Panc1 (cell line): ENCODE data around the gene YAE1. TPM values are rescaled to one million over a fixed set of nuclear protein-coding genes. Genes with fewer than 3 reads are reported as not detected.

Experiments used
- ATAC-seq: fragments of 200-7000 bp; cut with Tn5 transposase; 2 replicates; pipeline ENCODE4 v1.9.1; 2020; ENCODE audit warnings: mild to moderate bottlenecking, moderate library complexity
- BruUV-seq: library from RNA; stranded (reverse); fragments of 400-500 nt; replicated peaks from 2 replicates; lab custom pipeline; 2021; lab: Mats Ljungman, UMichigan
- CTCF ChIA-PET: fragments of 300-600 bp; sonication (Branson Sonifier 250); formaldehyde crosslinking; loops from one replicate; lab custom pipeline; 2022; ENCODE audit warnings: antibody characterized with exemption; lab: Charles Lee
- POLR2A ChIA-PET: fragments of 300-600 bp; sonication (Branson Sonifier 250); formaldehyde crosslinking; loops from one replicate; lab custom pipeline; 2022; ENCODE audit warnings: antibody characterized with exemption; lab: Charles Lee
- DNase-seq: peaks from one replicate; pipeline ENCODE4 v3.0.0-alpha.2; 2010; ENCODE audit warnings: low read depth, low spot score
- H3K27ac ChIP-seq: 2 replicates; pipeline ENCODE4 v1.5.1; 2011; ENCODE audit warnings: mild to moderate bottlenecking, low read length, inconsistent platforms
- H3K27me3 ChIP-seq: fragments of 200-500 bp; sonication (Bioruptor generic); 2 replicates; pipeline ENCODE4 v1.6.0; 2014; ENCODE audit warnings: low read length, inconsistent platforms; ENCODE audit not compliant: control insufficient read depth, insufficient read depth
- H3K36me3 ChIP-seq: fragments of 200-500 bp; sonication (Bioruptor generic); 2 replicates; pipeline ENCODE4 v1.5.1; 2014; ENCODE audit warnings: inconsistent platforms, mild to moderate bottlenecking, low read length, moderate library complexity; ENCODE audit not compliant: control insufficient read depth, insufficient read depth
- H3K4me1 ChIP-seq: 2 replicates; pipeline ENCODE4 v1.5.1; 2011; ENCODE audit warnings: inconsistent platforms, mild to moderate bottlenecking, low read length, moderate library complexity; ENCODE audit not compliant: control insufficient read depth, insufficient read depth
- H3K4me3 ChIP-seq, 2 experiments: 2 replicates each; pipeline ENCODE4 v1.5.1; 2011 to 2012; ENCODE audit warnings: low read depth in 2 of 2, low read length in 2 of 2, mild to moderate bottlenecking in 2 of 2, inconsistent platforms in 1 of 2, moderate library complexity in 1 of 2
- H3K9me3 ChIP-seq: fragments of 200-500 bp; sonication (Bioruptor generic); 2 replicates; pipeline ENCODE4 v1.5.1; 2014; ENCODE audit warnings: low read depth, mild to moderate bottlenecking, inconsistent platforms, low read length, moderate library complexity; ENCODE audit not compliant: control insufficient read depth, insufficient read depth
- CTCF ChIP-seq: fragments of 450-650 bp; IDR thresholded peaks from 2 replicates; pipeline ENCODE4 v1.5.1; 2017; ENCODE audit warnings: mild to moderate bottlenecking
- POLR2AphosphoS5 ChIP-seq: IDR thresholded peaks from 2 replicates; pipeline ENCODE4 v1.6.1; 2012; ENCODE audit warnings: mild to moderate bottlenecking, low read depth, low read length, moderate library complexity
- REST ChIP-seq, 2 experiments: IDR thresholded peaks; 2 replicates each; pipeline ENCODE4 v1.6.1; 2011 to 2012; ENCODE audit warnings: low read depth in 2 of 2, control low read depth in 1 of 2, low read length in 1 of 2, mild to moderate bottlenecking in 1 of 2, moderate library complexity in 1 of 2; ENCODE audit not compliant: insufficient read depth in 1 of 2
- SIN3A ChIP-seq: IDR thresholded peaks from 2 replicates; pipeline ENCODE4 v1.6.1; 2012; ENCODE audit warnings: low read depth, mild to moderate bottlenecking, low read length, moderate library complexity, borderline replicate concordance; ENCODE audit not compliant: insufficient read depth
- TCF7L2 ChIP-seq: IDR thresholded peaks from 2 replicates; pipeline ENCODE4 v1.6.1; 2011; ENCODE audit warnings: mild to moderate bottlenecking, low read depth, low read length, inconsistent platforms
- in situ Hi-C: cut with HindIII; loops from 2 replicates; pipeline ENCODE4 v1.10.0; 2016; ENCODE audit warnings: low sequenced_read_pairs, low pct_unique_long_range_greater_than_20kb
- intact Hi-C: fragments of 100-400 bp; cut with micrococcal nuclease; formaldehyde crosslinking; loops from one replicate; pipeline ENCODE4 v1.10.0; 2022; ENCODE audit not compliant: unreplicated experiment
- total RNA-seq: library from RNA; stranded (reverse); gene quantifications from one replicate; pipeline ENCODE4 v1.2.1, GENCODE V29; 2021; ENCODE audit not compliant: unreplicated experiment

YAE1 gene
- total RNA-seq, 1 experiment from 2014 or later = 20.1 TPM

GRCh38 chr7:39621261-39621660, 55.1 kb downstream of the YAE1 start:
- Histone ChIP-seq H3K27ac (no peak overlapping the region), H3K4me3 (no peak overlapping the region), H3K36me3 (no peaks in the 10 kb centered on the region), H3K27me3 (0 out of 2 replicates have a peak, but pooled peaks cover 2% of the 10 kb centered on the region), H3K4me1 (peaks cover 21% of the 10 kb centered on the region), H3K9me3 (no peaks in the 10 kb centered on the region)
- no peak for DNase-seq
- ATAC-seq = no peak
- in situ Hi-C loops = no loop called here
- no peak for TF ChIP-seq TCF7L2
- no peak for TF ChIP-seq POLR2AphosphoS5
- CTCF ChIA-PET = no interaction called here
- no TSS peak for BruUV-seq
- intact Hi-C loops = no loop called here
- POLR2A ChIA-PET = no interaction called here

- Histone ChIP-seq H3K4me1 (peaks cover 26% of the 10 kb centered on the region), H3K36me3 (no peaks in the 10 kb centered on the region), H3K27me3 (0 out of 2 replicates have a peak, but pooled peaks cover 2% of the 10 kb centered on the region), H3K4me3 (no peak overlapping the region), H3K9me3 (no peaks in the 10 kb centered on the region), H3K27ac (peak overlapping the region; percentile 96; the same call in 1 of the 2 replicates)
- BruUV-seq = no TSS peak
- DNase-seq (no peak), ATAC-seq (no peak)
- ChIA-PET CTCF (no interaction called here), POLR2A (no interaction called here)
- in situ Hi-C loops = no loop called here
- intact Hi-C loops = no loop called here
- TF ChIP-seq TCF7L2 (no peak), CTCF (no peak; the same call in 1 of the 2 replicates), POLR2AphosphoS5 (no peak), REST (IDR thresholded peaks at IDR 0.05; ENCODE audit: insufficient read depth in 1 of 2, low read depth in 2 of 2, low read length in 1 of 2) (no peak), SIN3A (no peak)
Observed at GRCh38 chr7:39621784-39622411, 55.7 kb downstream of the YAE1 start.

Other genes with a start within 250 kb of the YAE1 start
- gene RALA, start 57.2 kb downstream of the YAE1 start, total RNA-seq = 34.3 TPM